ENCODE results near the gene LRRC17.
A peak's percentile ranks its signal among the peaks of the same experiment; 100 is the strongest.
"Not testable (repeated sequence)": the region's sequence is repeated elsewhere in the genome, so short reads cannot be mapped to it uniquely, and the experiment has no call there.

Gene LRRC17

GRCh38 chr7:102943423-102944169, 30.8 kb downstream of the LRRC17 start:
- no peak for DNase-seq

GRCh38 chr7:102944241-102944640, 31.4 kb downstream of the LRRC17 start:
- no peak for DNase-seq

- no peak for DNase-seq
These were observed 39.0 kb downstream of the LRRC17 start for GRCh38 chr7:102951839-102952238.

- no peak for DNase-seq
These were observed 40.6 kb downstream of the LRRC17 start for GRCh38 chr7:102953406-102953805.

GRCh38 chr7:102954359-102954758, 41.6 kb downstream of the LRRC17 start:
- DNase-seq = not testable (repeated sequence)

- DNase-seq = not testable (repeated sequence)
These were observed 45.2 kb downstream of the LRRC17 start for GRCh38 chr7:102958004-102958403.

GRCh38 chr7:102961993-102962392, 49.2 kb downstream of the LRRC17 start:
- DNase-seq = not testable (repeated sequence)

GRCh38 chr7:102966465-102966864, 53.7 kb downstream of the LRRC17 start:
- DNase-seq = no peak

GRCh38 chr7:102967798-102968197, 55.0 kb downstream of the LRRC17 start:
- no peak for DNase-seq

- DNase-seq = no peak
These were observed 60.4 kb downstream of the LRRC17 start for GRCh38 chr7:102973096-102973802.

GRCh38 chr7:102974366-102975236, 61.8 kb downstream of the LRRC17 start:
- DNase-seq = peak; percentile 10

GRCh38 chr7:102975854-102976253, 63.1 kb downstream of the LRRC17 start:
- no peak for DNase-seq

- DNase-seq = no peak
These were observed 63.7 kb downstream of the LRRC17 start for GRCh38 chr7:102976493-102976892.

- not testable (repeated sequence) for DNase-seq
These were observed 64.8 kb downstream of the LRRC17 start for GRCh38 chr7:102977586-102977985.

- no peak for DNase-seq
These were observed 65.5 kb downstream of the LRRC17 start for GRCh38 chr7:102978284-102978683.

GRCh38 chr7:102979670-102980069, 66.9 kb downstream of the LRRC17 start:
- DNase-seq = no peak

GRCh38 chr7:102981451-102981850, 68.7 kb downstream of the LRRC17 start:
- DNase-seq = no peak

GRCh38 chr7:102982235-102982634, 69.4 kb downstream of the LRRC17 start:
- DNase-seq = no peak

- DNase-seq = no peak
These were observed 70.8 kb downstream of the LRRC17 start for GRCh38 chr7:102983602-102984001.

- no peak for DNase-seq
These were observed 72.5 kb downstream of the LRRC17 start for GRCh38 chr7:102985176-102985783.

GRCh38 chr7:102988088-102988487, 75.3 kb downstream of the LRRC17 start:
- DNase-seq = no peak

GRCh38 chr7:102988631-102989560, 76.1 kb downstream of the LRRC17 start:
- peak; percentile 22 for DNase-seq
